B cell (primary cell): ENCODE measurements around the gene PIPOX. TPM values are rescaled to one million over a fixed set of nuclear protein-coding genes. Genes with fewer than 3 reads are reported as not detected.

Experiments
- ATAC-seq: fragments of 200-7000 bp; cut with Tn5 transposase; one replicate; pipeline ENCODE4 v1.10.0; 2021; ENCODE audit warnings: low read depth, mild to moderate bottlenecking, moderate number of reproducible peaks, moderate library complexity
- CTCF ChIA-PET: fragments of 350-600 bp; sonication (Branson Sonifier 250); formaldehyde crosslinking; loops from one replicate; lab custom pipeline; 2021; ENCODE audit warnings: antibody characterized with exemption, inconsistent platforms; lab: Charles Lee
- POLR2A ChIA-PET: fragments of 350-600 bp; sonication (Branson Sonifier 250); formaldehyde crosslinking; loops from one replicate; lab custom pipeline; 2021; ENCODE audit warnings: antibody characterized with exemption; lab: Charles Lee
- DNase-seq: peaks from one replicate; pipeline ENCODE4 v3.0.0; 2013
- H2AFZ ChIP-seq: 2 replicates; pipeline ENCODE4 v1.6.1; 2012; ENCODE audit warnings: mild to moderate bottlenecking, low read depth, low read length; ENCODE audit not compliant: insufficient read depth, poor library complexity, severe bottlenecking
- H3K27ac ChIP-seq, 2 donors: 1 replicate in 1 of 2; 2 replicates in 1 of 2; pipeline ENCODE4 v1.5.1; 2012 to 2013; ENCODE audit warnings: low read length in 2 of 2, mild to moderate bottlenecking in 2 of 2, moderate library complexity in 1 of 2
- H3K27me3 ChIP-seq, 4 experiments: fragments of 200-600 bp in 1 of 4; sonication (generic) in 1 of 4; replicated peaks in 1 of 4; 1 replicate in 2 of 4; 2 replicates in 2 of 4; pipeline versions ENCODE4 v1.6.1 to v1.7.0; 2013 to 2016; ENCODE audit warnings: low read length in 3 of 4, mild to moderate bottlenecking in 2 of 4, mixed read lengths in 1 of 4, moderate library complexity in 1 of 4; ENCODE audit not compliant: insufficient read depth in 4 of 4, control insufficient read depth in 3 of 4; ENCODE audit errors: control extremely low read depth in 1 of 4
- H3K36me3 ChIP-seq, 2 experiments: replicated peaks in 1 of 2; 1 replicate in 1 of 2; 2 replicates in 1 of 2; pipeline versions ENCODE4 v1.6.1 to v1.7.1; 2013; ENCODE audit warnings: low read length in 1 of 2; ENCODE audit not compliant: insufficient read depth in 2 of 2, control insufficient read depth in 1 of 2; ENCODE audit errors: control extremely low read depth in 1 of 2, extremely low read depth in 1 of 2
- H3K4me1 ChIP-seq, 2 donors: fragments of 200-600 bp in 1 of 2; sonication (generic) in 1 of 2; 1 replicate in 1 of 2; 2 replicates in 1 of 2; pipeline versions ENCODE4 v1.5.1 to v1.6.1; 2013 to 2017; ENCODE audit warnings: low read length in 2 of 2; ENCODE audit not compliant: control insufficient read depth in 2 of 2, insufficient read depth in 2 of 2
- H3K4me2 ChIP-seq: replicated peaks from 2 replicates; pipeline ENCODE3; 2012; ENCODE audit warnings: mild to moderate bottlenecking, low read depth, low read length; ENCODE audit not compliant: poor library complexity, severe bottlenecking
- H3K4me3 ChIP-seq, 5 experiments: fragments of 200-600 bp in 1 of 5; sonication (generic) in 1 of 5; 1 replicate in 3 of 5; 2 replicates in 2 of 5; pipeline versions ENCODE4 v1.5.1 to v1.7.0; 2011 to 2016; ENCODE audit warnings: low read length in 4 of 5, mild to moderate bottlenecking in 4 of 5, low read depth in 2 of 5, control low read depth in 1 of 5, moderate library complexity in 1 of 5; ENCODE audit not compliant: insufficient read depth in 1 of 5; ENCODE audit errors: control extremely low read depth in 1 of 5, extremely low read depth in 1 of 5
- H3K79me2 ChIP-seq: fragments of 200-600 bp; sonication (generic); one replicate; pipeline ENCODE4 v1.6.0; 2016; ENCODE audit warnings: low read length; ENCODE audit not compliant: control insufficient read depth, insufficient read depth
- H3K9ac ChIP-seq: fragments of 200-600 bp; sonication (generic); 2 replicates; pipeline ENCODE4 v1.6.1; 2017; ENCODE audit warnings: mild to moderate bottlenecking, low read length, moderate library complexity
- H3K9me3 ChIP-seq, 3 donors: one replicate each; pipeline versions ENCODE4 v1.6.1 to v1.7.1; 2013; ENCODE audit warnings: low read length in 2 of 3; ENCODE audit not compliant: control insufficient read depth in 2 of 3, insufficient read depth in 1 of 3; ENCODE audit errors: control extremely low read depth in 1 of 3
- H4K20me1 ChIP-seq: 2 replicates; pipeline ENCODE4 v1.6.0; 2012; ENCODE audit warnings: mild to moderate bottlenecking, low read length; ENCODE audit not compliant: insufficient read depth, control insufficient read depth, poor library complexity, severe bottlenecking
- H3K27ac Mint-ChIP-seq: one replicate; pipeline ENCODE4 v1.8.0; 2021; ENCODE audit warnings: mixed read lengths
- H3K27me3 Mint-ChIP-seq: one replicate; pipeline ENCODE4 v1.8.0; 2021; ENCODE audit warnings: mixed read lengths
- H3K4me1 Mint-ChIP-seq: one replicate; pipeline ENCODE4 v1.8.0; 2021; ENCODE audit warnings: mixed read lengths
- H3K4me3 Mint-ChIP-seq: one replicate; pipeline ENCODE4 v1.8.0; 2021; ENCODE audit warnings: mixed read lengths
- H3K9me3 Mint-ChIP-seq: one replicate; pipeline ENCODE4 v1.8.0; 2022; ENCODE audit warnings: mixed read lengths; ENCODE audit not compliant: insufficient read depth
- EZH2 ChIP-seq: IDR thresholded peaks from 2 replicates; pipeline ENCODE4 v1.6.1; 2012; ENCODE audit warnings: borderline replicate concordance, low read depth, mild to moderate bottlenecking, moderate library complexity, low read length; ENCODE audit not compliant: insufficient read depth, poor library complexity, severe bottlenecking
- WGBS: methylation state at CpG from one replicate; pipeline ENCODE4 v1.1.5; 2013; ENCODE audit warnings: missing lambda C conversion rate; ENCODE audit not compliant: insufficient coverage; 5-methylcytosine and 5-hydroxymethylcytosine counted together
- intact Hi-C: fragments of 100-400 bp; cut with micrococcal nuclease; formaldehyde crosslinking; loops from one replicate; pipeline ENCODE4 v1.10.0; 2022
- polyA plus RNA-seq: library from polyadenylated mRNA; depleted of rRNA; stranded (reverse); fragments of >200 nt; gene quantifications from 2 replicates; pipeline ENCODE4 v1.2.3, GENCODE V29; 2012
- total RNA-seq, 2 donors: library from RNA; stranded (reverse); fragments of 120-200 nt in 1 of 2; gene quantifications; 1 replicate in 1 of 2; 2 replicates in 1 of 2; pipeline versions ENCODE4 v1.2.3 to v1.2.4, GENCODE V29; 2013 to 2022
- TF ChIP-seq, protein P1 (sequence below): fragments of 200-600 bp; IDR thresholded peaks from one replicate; pipeline ENCODE4 v1.8.0; 2022; ENCODE audit warnings: antibody characterized with exemption, mild to moderate bottlenecking

Gene PIPOX
- total and polyA plus RNA-seq, 2 donors (not counting 1 experiment from before 2014, with no cell fraction given) = 0.95 to 15.0 TPM

DNA sequence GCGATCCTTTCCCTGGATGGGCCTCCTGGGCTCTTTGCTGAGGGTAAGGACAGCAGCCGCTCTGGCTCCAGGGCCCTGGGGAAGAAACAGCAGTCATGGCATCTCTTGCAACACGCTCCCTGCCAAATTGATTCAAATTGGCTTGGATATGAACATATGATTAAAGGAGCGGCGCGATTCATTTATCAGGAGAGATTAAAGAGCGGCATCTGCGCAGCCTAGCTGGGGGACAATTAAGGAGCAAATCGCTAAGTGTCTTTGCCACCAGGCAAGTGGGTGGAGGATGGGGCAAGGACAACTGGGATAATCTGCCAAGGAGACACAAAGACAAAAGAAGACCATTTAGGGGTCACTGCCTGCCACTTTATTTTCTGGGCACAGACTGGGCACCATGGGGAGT lies 27.8 kb downstream of the PIPOX start:
- no peaks in the 10 kb centered on the region for H3K4me1 ChIP-seq
- WGBS = 98% methylated on average over 9 of the region's 9 CpGs
- peaks cover 0 to 9% of the 10 kb centered on the region in 2 experiments for H3K36me3 ChIP-seq
- intact Hi-C loops = no loop called here
- Mint-ChIP-seq H3K4me3 (no peak overlapping the region), H3K27ac (no peak overlapping the region), H3K9me3 (no peaks in the 10 kb centered on the region), H3K4me1 (no peaks in the 10 kb centered on the region), H3K27me3 (no peaks in the 10 kb centered on the region)
- no peak overlapping the region for H2AFZ ChIP-seq
- no peak for ATAC-seq
- TF ChIP-seq EZH2 = no peak
- TF ChIP-seq, protein P1, sequence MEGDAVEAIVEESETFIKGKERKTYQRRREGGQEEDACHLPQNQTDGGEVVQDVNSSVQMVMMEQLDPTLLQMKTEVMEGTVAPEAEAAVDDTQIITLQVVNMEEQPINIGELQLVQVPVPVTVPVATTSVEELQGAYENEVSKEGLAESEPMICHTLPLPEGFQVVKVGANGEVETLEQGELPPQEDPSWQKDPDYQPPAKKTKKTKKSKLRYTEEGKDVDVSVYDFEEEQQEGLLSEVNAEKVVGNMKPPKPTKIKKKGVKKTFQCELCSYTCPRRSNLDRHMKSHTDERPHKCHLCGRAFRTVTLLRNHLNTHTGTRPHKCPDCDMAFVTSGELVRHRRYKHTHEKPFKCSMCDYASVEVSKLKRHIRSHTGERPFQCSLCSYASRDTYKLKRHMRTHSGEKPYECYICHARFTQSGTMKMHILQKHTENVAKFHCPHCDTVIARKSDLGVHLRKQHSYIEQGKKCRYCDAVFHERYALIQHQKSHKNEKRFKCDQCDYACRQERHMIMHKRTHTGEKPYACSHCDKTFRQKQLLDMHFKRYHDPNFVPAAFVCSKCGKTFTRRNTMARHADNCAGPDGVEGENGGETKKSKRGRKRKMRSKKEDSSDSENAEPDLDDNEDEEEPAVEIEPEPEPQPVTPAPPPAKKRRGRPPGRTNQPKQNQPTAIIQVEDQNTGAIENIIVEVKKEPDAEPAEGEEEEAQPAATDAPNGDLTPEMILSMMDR = no peak
- no peaks in the 10 kb centered on the region for H4K20me1 ChIP-seq
- H3K27ac ChIP-seq = no peak overlapping the region
- no peak overlapping the region for H3K4me2 ChIP-seq
- no peaks in the 10 kb centered on the region for H3K27me3 ChIP-seq
- no peak for DNase-seq
- no peak overlapping the region for H3K9ac ChIP-seq
- no peaks in the 10 kb centered on the region for H3K79me2 ChIP-seq
- ChIA-PET CTCF (no interaction called here), POLR2A (no interaction called here)
- H3K9me3 ChIP-seq = no peaks in the 10 kb centered on the region
- H3K4me3 ChIP-seq = no peak overlapping the region

DNA sequence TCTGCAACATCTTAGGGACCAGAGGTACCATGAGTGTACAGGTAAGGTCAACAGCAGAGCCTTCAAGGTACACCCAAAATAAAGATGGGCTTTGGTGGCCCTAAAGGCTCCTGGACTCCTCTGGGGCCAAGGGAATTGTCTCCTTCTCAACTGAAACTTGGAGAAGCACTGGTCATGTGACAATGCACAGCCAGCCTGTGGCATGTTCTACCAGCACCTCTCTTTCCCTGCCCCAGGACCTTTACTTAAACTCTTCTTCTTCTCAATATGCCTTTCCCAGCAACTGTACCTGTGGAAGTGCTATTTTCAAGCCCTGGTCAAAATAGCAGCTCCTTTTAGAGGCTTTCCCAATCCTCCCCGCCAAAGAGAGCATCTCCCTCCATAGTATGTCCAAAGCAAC lies 28.4 kb downstream of the PIPOX start:
- Mint-ChIP-seq H3K4me3 (no peak overlapping the region), H3K9me3 (no peaks in the 10 kb centered on the region), H3K27ac (no peak overlapping the region), H3K27me3 (no peaks in the 10 kb centered on the region), H3K4me1 (no peaks in the 10 kb centered on the region)
- H4K20me1 ChIP-seq = no peaks in the 10 kb centered on the region
- no peaks in the 10 kb centered on the region for H3K4me1 ChIP-seq
- intact Hi-C loops = no loop called here
- no peaks in the 10 kb centered on the region for H3K79me2 ChIP-seq
- no peaks in the 10 kb centered on the region for H3K27me3 ChIP-seq
- no peak overlapping the region for H3K27ac ChIP-seq
- no peak overlapping the region for H3K4me2 ChIP-seq
- ChIA-PET CTCF (no interaction called here), POLR2A (no interaction called here)
- peaks cover 0 to 9% of the 10 kb centered on the region in 2 experiments for H3K36me3 ChIP-seq
- ATAC-seq (no peak), DNase-seq (no peak)
- TF ChIP-seq, protein P1 = no peak
- no peak for TF ChIP-seq EZH2
- H3K9me3 ChIP-seq = no peaks in the 10 kb centered on the region
- no peak overlapping the region for H2AFZ ChIP-seq
- H3K4me3 ChIP-seq = no peak overlapping the region
- 100% methylated on average over 1 of the region's 1 CpG for WGBS
- no peak overlapping the region for H3K9ac ChIP-seq
